GM21447 (cell line): ENCODE data around the gene YIPF5.

Source experiments
- ATAC-seq: cut with Tn5 transposase; IDR thresholded peaks from one replicate; pipeline ENCODE4 v1.9.1; 2021; ENCODE audit not compliant: unreplicated experiment

The YIPF5 gene

DNA sequence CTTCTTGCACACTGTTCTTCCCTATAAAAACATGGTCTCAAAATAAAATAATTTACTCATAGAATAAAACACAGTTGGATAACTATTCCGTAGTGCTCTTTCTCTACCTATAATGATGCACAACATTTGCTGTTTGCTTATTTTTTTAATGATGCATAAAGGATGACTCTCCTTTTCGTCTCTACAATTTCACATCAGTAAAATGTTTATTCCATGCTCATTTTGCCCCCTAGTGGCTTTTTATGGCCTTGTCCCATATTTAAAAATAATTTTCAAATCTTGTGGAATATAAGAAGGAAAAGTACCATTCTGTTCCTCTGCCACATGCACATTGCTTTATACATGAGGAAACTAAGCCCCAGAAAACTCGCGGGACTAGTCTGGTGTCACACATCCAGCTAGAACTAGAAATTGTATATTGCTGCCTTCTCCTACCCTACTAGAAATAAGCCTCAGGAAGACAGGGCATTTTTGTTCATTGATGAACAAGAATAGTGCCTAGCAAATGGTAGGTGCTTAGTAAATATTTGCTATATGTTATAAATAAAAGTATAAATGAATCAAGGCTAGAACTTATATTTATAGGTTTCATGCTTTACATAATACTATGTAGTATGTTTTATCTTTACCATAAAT lies 12.9 kb upstream of the YIPF5 start:
- ATAC-seq, result no peak

DNA sequence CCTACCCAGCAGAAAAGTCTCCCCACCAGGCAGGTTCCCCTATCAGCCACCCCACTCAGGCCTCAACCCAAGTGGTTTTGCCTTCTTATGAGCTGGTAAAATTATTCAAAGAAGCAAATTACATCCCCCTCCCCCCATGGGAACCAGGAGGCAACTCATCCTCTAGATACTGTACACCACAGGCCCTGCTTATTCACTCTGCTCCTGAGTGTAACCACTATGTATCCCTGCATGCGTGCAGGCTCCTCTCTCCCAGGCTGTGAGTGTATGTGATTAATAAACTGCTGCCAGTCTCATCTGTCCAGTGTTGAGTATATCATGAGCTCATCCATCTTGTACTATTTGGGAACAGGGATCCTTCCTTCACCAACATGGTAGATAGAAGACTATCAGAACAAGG lies 8.8 kb upstream of the YIPF5 start:
- no peak for ATAC-seq

GRCh38 chr5:144177548-144177947 lies 7.1 kb upstream of the YIPF5 start:
- ATAC-seq, result no peak

DNA sequence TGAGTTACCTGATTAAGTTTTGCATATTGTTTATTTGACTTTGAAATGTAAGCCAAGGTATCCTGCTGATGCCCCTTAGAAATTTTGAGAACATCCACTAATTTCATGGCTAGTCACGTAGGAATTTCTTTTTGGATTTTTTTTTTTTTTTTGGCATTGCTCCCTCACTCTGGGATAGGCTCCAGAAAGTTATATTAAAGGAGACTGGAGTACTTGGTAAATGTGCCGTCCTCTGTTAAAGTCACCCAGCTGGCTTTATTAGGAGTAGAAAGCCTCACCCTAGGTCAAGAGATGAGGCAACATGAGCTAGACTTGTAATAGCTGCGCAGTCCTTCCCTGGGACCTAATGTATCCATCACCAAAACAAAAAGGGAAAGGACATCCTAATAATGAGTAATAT lies 3.3 kb upstream of the YIPF5 start:
- ATAC-seq, result no peak

GRCh38 chr5:144169904-144170275 lies 569 bp downstream of the YIPF5 start:
- ATAC-seq, result no peak

DNA sequence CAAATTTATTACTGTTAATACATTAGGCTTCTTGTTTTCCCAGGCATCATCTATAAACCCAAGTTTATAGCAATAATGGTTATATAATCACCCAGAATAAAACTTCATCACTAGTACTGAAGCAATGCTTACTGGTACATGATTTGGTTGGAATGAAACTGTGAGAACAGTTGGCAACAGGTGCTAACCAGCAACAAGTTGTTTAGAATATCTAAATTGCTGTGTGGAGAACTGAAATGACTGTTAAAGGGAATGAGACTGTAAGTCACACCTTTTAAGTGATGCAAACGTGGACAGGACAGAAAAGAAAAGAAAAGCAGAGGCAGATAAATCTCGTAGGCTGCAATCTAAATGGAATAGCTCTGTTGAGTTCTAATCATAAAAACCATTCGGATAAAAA lies 2.5 kb downstream of the YIPF5 start:
- no peak for ATAC-seq

- ATAC-seq, result no peak
These were observed 3.8 kb downstream of the YIPF5 start for GRCh38 chr5:144166696-144167095.

DNA sequence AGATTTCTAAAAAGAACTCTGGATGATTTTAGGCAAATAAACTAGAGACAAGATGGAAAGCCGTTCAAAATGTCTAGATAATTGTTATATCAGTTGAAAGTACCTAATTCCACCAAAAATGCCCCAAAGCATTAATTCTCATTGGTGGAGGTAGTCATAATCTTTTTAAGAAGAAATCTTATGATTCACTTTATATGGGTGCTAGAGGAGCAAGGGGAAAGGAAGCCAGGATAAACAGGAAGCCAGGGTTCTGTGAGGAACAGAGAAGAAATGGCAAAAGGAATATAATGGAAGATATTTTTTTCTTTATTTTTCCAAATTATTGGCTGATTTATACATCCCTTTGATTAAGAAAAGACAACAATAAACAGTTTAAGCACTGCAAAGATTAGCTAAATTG lies 7.8 kb downstream of the YIPF5 start:
- ATAC-seq, result no peak

DNA sequence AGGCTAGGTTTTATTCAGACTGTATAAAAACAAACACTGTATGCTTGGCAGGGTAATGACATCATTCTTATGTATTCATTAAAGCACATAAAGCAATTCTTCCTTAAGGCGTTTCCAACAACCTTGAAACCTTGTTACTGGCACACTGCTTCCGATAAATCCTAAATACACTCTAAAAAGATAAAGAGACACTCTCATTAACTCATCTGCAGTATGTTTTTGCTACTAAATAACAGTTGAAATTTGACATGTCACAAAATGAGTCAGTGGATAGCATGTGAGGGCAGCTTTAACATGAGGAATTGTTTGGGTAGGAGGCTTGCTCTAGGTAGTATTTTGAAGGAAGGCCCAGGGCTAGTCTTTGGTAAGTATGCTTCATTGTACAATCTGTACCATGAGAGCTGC lies 13.7 kb downstream of the YIPF5 start:
- ATAC-seq, result no peak

- ATAC-seq, result no peak
These were observed 19.4 kb downstream of the YIPF5 start for GRCh38 chr5:144151026-144151425.

- no peak for ATAC-seq
These were observed 25.3 kb downstream of the YIPF5 start for GRCh38 chr5:144144956-144145751.

- no peak for ATAC-seq
These were observed 26.8 kb downstream of the YIPF5 start for GRCh38 chr5:144143625-144144024.

- ATAC-seq, result no peak
These were observed 27.7 kb downstream of the YIPF5 start for GRCh38 chr5:144142824-144143162.

DNA sequence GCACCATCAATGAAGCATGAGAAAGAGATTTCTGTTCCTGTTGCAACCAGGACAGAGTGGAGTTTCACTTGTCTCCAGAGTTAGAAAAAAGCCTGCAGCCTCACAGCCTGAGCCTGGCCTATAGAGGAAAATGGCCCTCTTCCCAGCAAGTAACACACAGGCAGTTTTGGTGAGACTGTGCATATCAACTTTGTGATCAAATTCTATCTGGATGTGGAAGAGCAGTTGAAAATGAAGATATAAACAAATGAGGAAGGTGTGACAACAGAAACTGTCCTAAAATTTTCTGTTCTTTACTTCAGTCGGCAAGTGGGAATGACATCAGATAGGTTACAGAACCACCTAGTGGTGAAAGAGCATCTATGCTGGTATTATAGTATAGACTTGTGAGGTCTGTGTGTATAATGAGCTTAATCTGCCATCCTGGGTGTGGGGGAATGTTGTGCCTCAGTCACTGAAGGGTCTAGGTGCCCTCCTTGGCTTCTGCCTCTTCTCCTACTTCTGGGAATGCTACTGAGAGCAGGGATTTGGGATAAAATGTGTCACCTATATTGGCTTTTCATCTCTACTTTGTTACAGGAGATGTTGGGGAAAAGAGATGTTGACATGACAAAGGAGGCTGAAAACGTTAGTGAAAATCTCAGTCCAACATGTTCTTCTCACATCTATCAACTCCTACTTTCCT lies 28.2 kb downstream of the YIPF5 start:
- ATAC-seq, result peak; percentile 98

- no peak for ATAC-seq
These were observed 28.9 kb downstream of the YIPF5 start for GRCh38 chr5:144141585-144141984.

- no peak for ATAC-seq
These were observed 30.9 kb downstream of the YIPF5 start for GRCh38 chr5:144139586-144139985.

DNA sequence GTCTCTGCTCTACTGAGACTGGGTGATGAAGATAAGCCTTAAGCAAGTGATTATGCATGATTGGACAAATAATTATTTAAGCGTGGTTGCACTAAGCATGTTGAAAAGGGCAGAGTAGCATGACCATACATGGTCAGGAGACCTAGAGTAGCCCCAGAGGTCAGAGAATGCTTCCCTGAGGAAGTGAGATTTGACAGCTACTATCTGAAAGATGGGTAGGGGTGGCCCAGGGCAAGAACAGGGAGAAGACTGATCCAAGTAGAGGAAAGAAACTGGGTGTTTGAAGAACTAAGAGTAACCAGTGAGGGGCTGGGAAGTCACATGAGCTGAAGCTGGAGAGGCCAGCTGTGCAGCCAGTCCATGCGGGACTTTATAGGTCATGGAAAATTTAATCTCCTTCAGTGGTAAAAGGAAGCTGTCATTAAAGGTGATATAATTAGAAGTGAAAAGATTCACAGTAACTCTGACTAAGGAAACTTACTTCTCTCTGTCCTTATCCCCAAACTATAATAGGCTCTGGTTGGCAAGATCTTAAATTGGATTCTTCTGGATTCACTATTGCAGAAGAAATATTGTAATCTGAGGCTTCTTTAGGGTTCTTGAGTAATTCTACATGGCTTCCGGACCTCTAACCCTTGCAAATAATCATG lies 35.2 kb downstream of the YIPF5 start:
- no peak for ATAC-seq

DNA sequence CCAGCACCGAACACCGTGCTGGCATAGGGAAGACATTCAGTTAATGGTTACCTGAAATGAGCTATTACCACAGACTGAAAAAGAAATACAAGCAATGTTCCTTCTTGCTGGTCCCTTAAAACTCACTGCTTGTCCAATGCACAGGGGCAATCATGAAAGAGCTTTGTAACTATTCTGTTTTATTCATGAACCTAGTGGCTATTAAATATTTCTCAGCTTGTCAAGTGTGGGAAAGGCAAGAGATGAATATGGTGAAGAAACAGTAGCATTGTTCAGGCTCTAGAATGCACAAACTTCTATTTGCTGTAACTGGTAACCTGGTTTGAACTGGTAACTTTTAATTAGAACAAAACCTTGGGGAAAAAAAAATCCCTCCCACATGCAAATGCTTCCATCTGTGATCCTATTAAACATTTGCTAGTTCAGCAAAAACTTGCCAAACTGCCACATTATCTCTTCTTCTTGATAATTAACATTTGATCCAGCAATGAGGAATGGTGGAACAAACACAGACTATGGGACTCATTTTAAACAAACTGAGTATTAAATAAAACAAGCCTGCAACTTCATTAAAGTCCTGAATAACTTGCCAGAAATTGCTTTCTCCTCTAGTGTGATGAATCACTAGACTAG lies 36.1 kb downstream of the YIPF5 start:
- no peak for ATAC-seq

DNA sequence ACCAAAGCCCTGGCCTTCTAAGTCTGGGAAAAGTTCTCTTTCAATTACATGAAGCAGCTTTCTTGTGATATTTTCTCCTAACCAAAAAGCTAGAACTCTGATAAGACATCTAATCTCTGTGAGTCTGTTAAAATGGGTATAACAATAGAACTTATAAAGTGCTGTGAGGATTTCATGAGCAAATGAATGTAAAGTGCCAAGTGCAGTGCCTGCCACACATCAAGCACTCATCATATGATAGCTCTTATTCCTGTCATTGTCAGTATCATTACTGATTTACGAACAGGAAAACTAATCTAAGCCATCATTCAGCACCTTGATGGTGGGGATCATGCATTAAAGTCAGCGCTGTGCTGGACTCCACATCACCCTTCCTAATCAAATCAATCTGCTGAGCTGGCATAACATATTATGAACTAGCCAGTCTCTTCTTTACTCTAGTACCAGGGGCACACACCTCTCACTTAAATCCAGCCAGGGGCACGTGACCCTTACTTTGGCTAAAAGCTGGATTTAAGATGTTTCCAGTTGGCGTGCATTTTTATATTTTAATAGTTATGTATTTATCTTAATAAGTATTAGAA lies 37.3 kb downstream of the YIPF5 start:
- no peak for ATAC-seq

DNA sequence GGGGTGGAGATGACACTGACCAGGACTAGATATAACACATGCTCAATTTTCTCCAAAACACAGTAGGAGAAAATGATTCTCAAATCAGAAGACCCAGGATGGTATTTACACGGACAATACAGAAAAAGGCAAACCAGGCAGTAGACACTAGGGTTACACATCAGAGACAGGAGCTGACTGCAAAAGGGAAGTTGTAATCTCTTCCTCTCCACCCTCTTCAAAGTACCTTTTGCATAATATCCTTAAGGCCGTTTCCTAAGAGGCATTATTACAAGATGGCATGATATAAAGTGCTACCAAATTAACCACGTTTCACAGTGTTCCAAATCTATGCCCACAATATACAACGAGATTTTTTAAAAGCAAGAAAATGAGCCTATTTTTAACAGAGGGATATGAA lies 39.2 kb downstream of the YIPF5 start:
- ATAC-seq, result no peak

- ATAC-seq, result no peak
These were observed 40.2 kb downstream of the YIPF5 start for GRCh38 chr5:144130306-144130705.
